B cell (primary cell): Measurements from ENCODE around the gene SBK2. TPM values are rescaled to one million over a fixed set of nuclear protein-coding genes. Genes with fewer than 3 reads are reported as not detected.

Experiments
- ATAC-seq: fragments of 200-7000 bp; cut with Tn5 transposase; one replicate; pipeline ENCODE4 v1.10.0; 2021; ENCODE audit warnings: low read depth, mild to moderate bottlenecking, moderate number of reproducible peaks, moderate library complexity
- CTCF ChIA-PET: fragments of 350-600 bp; sonication (Branson Sonifier 250); formaldehyde crosslinking; loops from one replicate; lab custom pipeline; 2021; ENCODE audit warnings: antibody characterized with exemption, inconsistent platforms; lab: Charles Lee
- POLR2A ChIA-PET: fragments of 350-600 bp; sonication (Branson Sonifier 250); formaldehyde crosslinking; loops from one replicate; lab custom pipeline; 2021; ENCODE audit warnings: antibody characterized with exemption; lab: Charles Lee
- DNase-seq: peaks from one replicate; pipeline ENCODE4 v3.0.0; 2013
- H2AFZ ChIP-seq: 2 replicates; pipeline ENCODE4 v1.6.1; 2012; ENCODE audit warnings: mild to moderate bottlenecking, low read depth, low read length; ENCODE audit not compliant: insufficient read depth, poor library complexity, severe bottlenecking
- H3K27ac ChIP-seq, 2 donors: 1 replicate in 1 of 2; 2 replicates in 1 of 2; pipeline ENCODE4 v1.5.1; 2012 to 2013; ENCODE audit warnings: low read length in 2 of 2, mild to moderate bottlenecking in 2 of 2, moderate library complexity in 1 of 2
- H3K27me3 ChIP-seq, 4 experiments: fragments of 200-600 bp in 1 of 4; sonication (generic) in 1 of 4; replicated peaks in 1 of 4; 1 replicate in 2 of 4; 2 replicates in 2 of 4; pipeline versions ENCODE4 v1.6.1 to v1.7.0; 2013 to 2016; ENCODE audit warnings: low read length in 3 of 4, mild to moderate bottlenecking in 2 of 4, mixed read lengths in 1 of 4, moderate library complexity in 1 of 4; ENCODE audit not compliant: insufficient read depth in 4 of 4, control insufficient read depth in 3 of 4; ENCODE audit errors: control extremely low read depth in 1 of 4
- H3K36me3 ChIP-seq, 2 experiments: replicated peaks in 1 of 2; 1 replicate in 1 of 2; 2 replicates in 1 of 2; pipeline versions ENCODE4 v1.6.1 to v1.7.1; 2013; ENCODE audit warnings: low read length in 1 of 2; ENCODE audit not compliant: insufficient read depth in 2 of 2, control insufficient read depth in 1 of 2; ENCODE audit errors: control extremely low read depth in 1 of 2, extremely low read depth in 1 of 2
- H3K4me1 ChIP-seq, 2 donors: fragments of 200-600 bp in 1 of 2; sonication (generic) in 1 of 2; 1 replicate in 1 of 2; 2 replicates in 1 of 2; pipeline versions ENCODE4 v1.5.1 to v1.6.1; 2013 to 2017; ENCODE audit warnings: low read length in 2 of 2; ENCODE audit not compliant: control insufficient read depth in 2 of 2, insufficient read depth in 2 of 2
- H3K4me2 ChIP-seq: replicated peaks from 2 replicates; pipeline ENCODE3; 2012; ENCODE audit warnings: mild to moderate bottlenecking, low read depth, low read length; ENCODE audit not compliant: poor library complexity, severe bottlenecking
- H3K4me3 ChIP-seq, 5 experiments: fragments of 200-600 bp in 1 of 5; sonication (generic) in 1 of 5; 1 replicate in 3 of 5; 2 replicates in 2 of 5; pipeline versions ENCODE4 v1.5.1 to v1.7.0; 2011 to 2016; ENCODE audit warnings: low read length in 4 of 5, mild to moderate bottlenecking in 4 of 5, low read depth in 2 of 5, control low read depth in 1 of 5, moderate library complexity in 1 of 5; ENCODE audit not compliant: insufficient read depth in 1 of 5; ENCODE audit errors: control extremely low read depth in 1 of 5, extremely low read depth in 1 of 5
- H3K79me2 ChIP-seq: fragments of 200-600 bp; sonication (generic); one replicate; pipeline ENCODE4 v1.6.0; 2016; ENCODE audit warnings: low read length; ENCODE audit not compliant: control insufficient read depth, insufficient read depth
- H3K9ac ChIP-seq: fragments of 200-600 bp; sonication (generic); 2 replicates; pipeline ENCODE4 v1.6.1; 2017; ENCODE audit warnings: mild to moderate bottlenecking, low read length, moderate library complexity
- H3K9me3 ChIP-seq, 3 donors: one replicate each; pipeline versions ENCODE4 v1.6.1 to v1.7.1; 2013; ENCODE audit warnings: low read length in 2 of 3; ENCODE audit not compliant: control insufficient read depth in 2 of 3, insufficient read depth in 1 of 3; ENCODE audit errors: control extremely low read depth in 1 of 3
- H4K20me1 ChIP-seq: 2 replicates; pipeline ENCODE4 v1.6.0; 2012; ENCODE audit warnings: mild to moderate bottlenecking, low read length; ENCODE audit not compliant: insufficient read depth, control insufficient read depth, poor library complexity, severe bottlenecking
- H3K27ac Mint-ChIP-seq: one replicate; pipeline ENCODE4 v1.8.0; 2021; ENCODE audit warnings: mixed read lengths
- H3K27me3 Mint-ChIP-seq: one replicate; pipeline ENCODE4 v1.8.0; 2021; ENCODE audit warnings: mixed read lengths
- H3K4me1 Mint-ChIP-seq: one replicate; pipeline ENCODE4 v1.8.0; 2021; ENCODE audit warnings: mixed read lengths
- H3K4me3 Mint-ChIP-seq: one replicate; pipeline ENCODE4 v1.8.0; 2021; ENCODE audit warnings: mixed read lengths
- H3K9me3 Mint-ChIP-seq: one replicate; pipeline ENCODE4 v1.8.0; 2022; ENCODE audit warnings: mixed read lengths; ENCODE audit not compliant: insufficient read depth
- CTCF ChIP-seq: fragments of 200-600 bp; IDR thresholded peaks from one replicate; pipeline ENCODE4 v1.8.0; 2022; ENCODE audit warnings: antibody characterized with exemption, mild to moderate bottlenecking
- EZH2 ChIP-seq: IDR thresholded peaks from 2 replicates; pipeline ENCODE4 v1.6.1; 2012; ENCODE audit warnings: borderline replicate concordance, low read depth, mild to moderate bottlenecking, moderate library complexity, low read length; ENCODE audit not compliant: insufficient read depth, poor library complexity, severe bottlenecking
- WGBS: methylation state at CpG from one replicate; pipeline ENCODE4 v1.1.5; 2013; ENCODE audit warnings: missing lambda C conversion rate; ENCODE audit not compliant: insufficient coverage; 5-methylcytosine and 5-hydroxymethylcytosine counted together
- intact Hi-C: fragments of 100-400 bp; cut with micrococcal nuclease; formaldehyde crosslinking; loops from one replicate; pipeline ENCODE4 v1.10.0; 2022
- polyA plus RNA-seq: library from polyadenylated mRNA; depleted of rRNA; stranded (reverse); fragments of >200 nt; gene quantifications from 2 replicates; pipeline ENCODE4 v1.2.3, GENCODE V29; 2012
- total RNA-seq, 2 donors: library from RNA; stranded (reverse); fragments of 120-200 nt in 1 of 2; gene quantifications; 1 replicate in 1 of 2; 2 replicates in 1 of 2; pipeline versions ENCODE4 v1.2.3 to v1.2.4, GENCODE V29; 2013 to 2022

SBK2 gene
- total and polyA plus RNA-seq, 2 donors (not counting 1 experiment from before 2014, with no cell fraction given), result not detected

- Histone ChIP-seq H3K27me3 (no peaks in the 10 kb centered on the region), H3K4me1 (no peaks in the 10 kb centered on the region), H3K9me3 (peaks cover 0 to 4% (median 0%) of the 10 kb centered on the region in 3 donors), H3K9ac (no peak overlapping the region), H3K4me3 (no peak overlapping the region), H3K4me2 (no peak overlapping the region), H3K79me2 (no peaks in the 10 kb centered on the region), H2AFZ (no peak overlapping the region), H3K36me3 (no peaks in the 10 kb centered on the region), H3K27ac (no peak overlapping the region), H4K20me1 (no peaks in the 10 kb centered on the region)
- no peak for DNase-seq
- no peak overlapping the region for H3K27ac Mint-ChIP-seq
- peaks cover 10% of the 10 kb centered on the region for H3K27me3 Mint-ChIP-seq
- ATAC-seq, result no peak
- TF ChIP-seq EZH2 (no peak), CTCF (no peak)
- ChIA-PET CTCF (no interaction called here), POLR2A (no interaction called here)
- 88% methylated on average over 4 of the region's 15 CpGs for WGBS
- no peaks in the 10 kb centered on the region for H3K9me3 Mint-ChIP-seq
- intact Hi-C loops, result no loop called here
- H3K4me3 Mint-ChIP-seq, result no peak overlapping the region
- no peaks in the 10 kb centered on the region for H3K4me1 Mint-ChIP-seq
Observed at GRCh38 chr19:55528030-55528803, 8.7 kb downstream of the SBK2 start.

GRCh38 chr19:55527197-55528029 is 9.5 kb downstream of the SBK2 start:
- Mint-ChIP-seq H3K27ac (no peak overlapping the region), H3K4me3 (no peak overlapping the region), H3K27me3 (peaks cover 10% of the 10 kb centered on the region), H3K4me1 (no peaks in the 10 kb centered on the region), H3K9me3 (no peaks in the 10 kb centered on the region)
- Histone ChIP-seq H3K4me1 (no peaks in the 10 kb centered on the region), H3K4me3 (no peak overlapping the region), H2AFZ (no peak overlapping the region), H3K36me3 (no peaks in the 10 kb centered on the region), H3K9me3 (peaks cover 0 to 4% (median 0%) of the 10 kb centered on the region in 3 donors), H3K79me2 (no peaks in the 10 kb centered on the region), H3K27ac (no peak overlapping the region), H4K20me1 (no peaks in the 10 kb centered on the region), H3K9ac (no peak overlapping the region), H3K27me3 (no peaks in the 10 kb centered on the region), H3K4me2 (no peak overlapping the region)
- ChIA-PET CTCF (no interaction called here), POLR2A (no interaction called here)
- ATAC-seq (no peak), DNase-seq (no peak)
- no peak for TF ChIP-seq EZH2
- no peak for TF ChIP-seq CTCF
- WGBS, result 90% methylated on average over 20 of the region's 22 CpGs
- intact Hi-C loops, result no loop called here
